Ishikawa (cell line): Measurements from ENCODE around the gene ARMC2.
A peak's percentile ranks its signal among the peaks of the same experiment; 100 is the strongest.

ENCODE experiments used
- MAX ChIP-seq: IDR thresholded peaks from 2 replicates; pipeline ENCODE4 v1.6.1; 2012
- RAD21 ChIP-seq: IDR thresholded peaks from 2 replicates; pipeline ENCODE4 v1.6.1; 2012; ENCODE audit warnings: low read depth
- TEAD4 ChIP-seq: IDR thresholded peaks from 2 replicates; pipeline ENCODE4 v1.6.1; 2012
- YY1 ChIP-seq: IDR thresholded peaks from 2 replicates; pipeline ENCODE4 v1.6.1; 2012; ENCODE audit warnings: low read depth
- ZBTB7A ChIP-seq: IDR thresholded peaks from 2 replicates; pipeline ENCODE4 v1.6.1; 2012; ENCODE audit warnings: low read depth

GRCh38 chr6:108835218-108835850 is 12.9 kb upstream of the ARMC2 start:
- TF ChIP-seq YY1 (peak; percentile 79), RAD21 (peak; percentile 89), TEAD4 (no peak), ZBTB7A (no peak), MAX (no peak)
